ENCODE data around the gene SPRY1.

The SPRY1 gene

DNA sequence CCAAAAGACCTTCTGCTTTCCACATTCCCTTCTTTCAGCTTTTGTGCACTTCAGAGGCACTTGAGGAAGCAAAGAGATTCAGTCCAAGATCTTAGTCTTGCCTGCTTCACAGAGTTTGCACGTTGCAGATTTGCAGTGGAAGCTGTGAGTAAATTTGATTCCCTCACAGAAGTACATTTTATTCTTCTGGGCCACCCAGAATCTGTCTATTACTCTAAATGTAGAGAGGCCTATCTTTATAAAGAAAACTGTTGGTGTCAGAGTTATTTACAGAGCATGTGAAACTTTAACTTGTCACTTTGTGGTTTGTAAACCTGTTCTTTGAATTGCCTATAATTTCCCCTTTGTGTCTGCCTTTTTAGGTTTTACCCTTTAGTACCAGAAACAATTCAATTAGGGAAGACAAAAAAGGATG, 15.5 kb downstream of the SPRY1 start:
- no peak for DNase-seq

DNA sequence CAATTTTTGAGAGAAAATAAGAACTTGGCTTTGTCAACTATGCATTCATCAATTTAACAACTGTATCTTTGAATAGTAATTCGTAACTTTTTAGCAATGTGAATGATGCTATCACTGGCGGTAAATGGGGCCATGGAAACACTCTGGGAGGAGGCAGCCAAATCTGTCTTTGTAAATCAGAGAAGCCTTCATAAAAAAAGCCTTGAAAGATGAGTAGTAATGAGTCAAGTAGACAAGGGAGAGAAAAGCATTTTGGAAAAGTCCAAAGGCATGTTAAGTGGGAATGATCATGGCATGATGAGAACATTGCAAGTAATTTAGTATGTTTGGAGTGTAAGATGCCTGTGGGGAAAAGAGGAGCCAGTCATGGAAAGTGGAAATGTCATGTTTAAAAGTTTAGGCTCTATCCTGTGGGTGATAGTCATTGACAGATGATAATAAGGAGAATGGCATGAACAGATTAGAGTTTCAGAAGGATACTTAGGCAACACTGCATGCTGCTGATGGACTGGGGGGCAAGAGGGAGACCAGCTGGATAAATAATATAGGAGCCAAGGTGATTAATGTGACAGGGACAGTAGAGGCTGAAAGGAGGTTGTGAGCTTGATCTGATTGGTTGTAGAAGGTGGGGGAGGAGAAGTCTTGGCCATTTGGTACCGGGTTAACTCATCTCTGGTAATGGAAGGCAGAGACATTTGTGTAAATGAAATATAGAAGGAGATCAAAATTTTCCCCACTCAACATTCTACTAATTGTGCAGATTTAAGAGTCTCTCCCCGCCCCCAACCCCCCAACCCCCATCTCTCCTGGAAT, 16.3 kb downstream of the SPRY1 start:
- no peak for DNase-seq

DNA sequence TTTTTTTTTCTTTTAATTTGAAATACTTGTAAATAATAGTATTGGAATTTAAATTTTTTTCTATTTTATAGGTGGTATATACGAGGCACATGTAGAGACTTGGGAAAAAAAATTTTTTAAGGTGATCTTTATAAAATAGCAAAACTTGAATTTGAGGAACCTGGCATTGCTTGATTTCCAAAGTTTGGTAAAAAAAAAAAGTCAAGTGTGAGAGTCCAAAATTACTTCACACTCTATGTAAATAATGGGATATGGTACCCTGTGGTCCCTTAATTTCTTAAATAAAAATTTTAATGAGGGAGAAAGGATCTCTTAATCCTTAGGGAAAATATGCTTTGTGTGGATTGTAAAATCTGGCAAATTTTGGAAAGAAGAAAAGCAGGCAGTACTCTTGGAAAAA, 19.0 kb downstream of the SPRY1 start:
- DNase-seq, result no peak

DNA sequence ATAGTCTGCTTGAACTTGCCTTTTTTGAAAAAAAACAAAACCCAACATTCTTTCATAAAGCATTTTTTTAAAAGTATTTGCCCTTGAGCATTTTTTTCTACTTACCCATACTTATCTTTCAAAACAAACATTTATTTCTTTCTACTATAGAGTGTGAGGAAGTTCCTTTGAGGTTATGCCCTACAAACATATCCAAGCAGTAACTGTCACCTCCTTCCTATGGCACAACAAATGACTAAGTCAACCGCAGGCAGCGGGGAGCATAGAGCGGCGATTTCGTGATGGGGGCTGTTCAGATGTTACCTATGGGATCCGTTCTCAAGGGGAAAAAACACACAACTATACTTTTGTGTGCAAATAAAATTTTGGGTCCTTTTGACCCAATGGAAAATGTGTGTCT, 19.4 kb downstream of the SPRY1 start:
- no peak for DNase-seq

DNA sequence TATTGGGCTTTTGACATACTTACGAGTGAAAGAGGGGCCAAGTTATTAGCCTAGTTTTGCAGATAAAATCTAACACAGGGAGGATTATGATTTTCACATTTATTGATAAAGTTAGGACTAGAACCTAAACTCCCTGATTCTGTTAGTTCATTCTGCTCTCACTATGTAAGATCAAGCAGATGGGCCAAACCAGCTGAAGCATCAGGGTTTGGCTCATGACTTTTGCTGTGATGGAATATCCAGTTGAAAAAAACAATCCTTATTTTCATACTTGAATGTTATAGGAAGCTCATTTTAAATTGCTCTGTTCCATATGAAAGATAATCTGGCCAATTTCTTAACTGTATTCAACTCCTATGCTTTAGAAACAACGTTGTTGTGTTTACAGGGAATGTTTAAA, 21.2 kb downstream of the SPRY1 start:
- DNase-seq, result no peak

DNA sequence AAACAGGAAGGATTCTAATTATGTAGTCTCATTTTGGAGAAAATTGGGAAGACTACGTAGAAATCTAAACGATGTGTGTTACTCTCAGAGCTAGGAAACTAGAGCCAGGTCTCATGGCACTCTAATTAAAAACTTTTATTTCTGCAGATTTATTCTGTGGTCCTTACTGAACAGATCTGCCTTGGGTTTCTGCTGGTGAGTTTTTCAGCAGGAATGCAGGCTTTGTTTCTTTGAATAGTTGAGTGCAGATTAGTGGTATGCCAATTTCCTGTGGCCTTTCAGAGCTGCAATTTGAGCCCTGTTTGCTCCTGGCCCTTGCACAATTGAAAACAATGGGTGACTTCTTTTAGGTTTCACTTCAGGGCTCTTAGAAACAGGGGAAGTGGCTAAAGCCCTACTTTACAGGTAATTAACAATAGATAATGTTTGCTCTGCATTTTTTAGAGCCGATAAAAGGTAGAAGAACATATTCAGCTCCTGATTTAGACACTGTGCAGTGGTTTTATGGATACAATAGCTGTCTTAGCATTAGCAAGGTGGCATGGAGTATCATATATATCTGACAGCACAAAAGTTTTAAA, 21.8 kb downstream of the SPRY1 start:
- no peak for DNase-seq

DNA sequence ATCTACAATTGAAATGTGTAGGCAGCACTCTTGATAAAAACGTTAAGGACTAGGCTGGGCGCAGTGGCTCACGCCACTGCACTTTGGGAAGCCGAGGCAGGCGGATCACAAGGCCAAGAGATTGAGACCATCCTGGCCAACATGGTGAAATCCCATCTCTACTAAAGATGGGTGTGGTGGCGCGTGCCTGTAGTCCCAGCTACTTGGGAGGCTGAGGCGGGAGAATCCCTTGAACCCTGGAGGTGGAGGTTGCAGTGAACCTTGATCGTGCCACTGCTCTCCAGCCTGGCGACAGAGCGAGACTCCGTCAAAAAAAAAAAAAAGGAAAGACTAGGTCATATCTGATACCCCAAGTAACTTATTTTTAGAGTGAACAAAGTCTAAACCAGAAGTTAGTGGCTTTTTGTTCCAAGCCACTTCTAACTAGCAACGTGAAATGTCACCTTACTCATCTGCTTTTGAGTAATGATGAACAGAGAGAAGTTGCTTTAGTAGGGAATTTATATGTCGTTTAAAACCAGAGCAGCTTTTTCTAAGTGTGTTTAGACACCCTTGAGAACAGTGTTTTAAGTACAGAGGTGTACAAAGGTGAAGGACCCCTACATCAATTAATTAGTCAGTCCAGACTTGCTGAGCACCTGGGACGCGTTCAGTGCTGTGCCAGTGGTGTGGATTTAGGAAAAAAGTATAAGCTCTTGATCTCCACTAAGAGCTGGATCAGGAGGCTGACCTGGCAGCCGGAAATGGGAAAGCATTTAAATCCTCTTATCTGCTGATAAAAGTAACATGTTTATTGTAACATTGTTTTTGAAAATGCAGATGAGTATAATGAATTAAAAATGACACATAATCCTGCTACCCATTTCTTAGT, 23.5 kb downstream of the SPRY1 start:
- no peak for DNase-seq

DNA sequence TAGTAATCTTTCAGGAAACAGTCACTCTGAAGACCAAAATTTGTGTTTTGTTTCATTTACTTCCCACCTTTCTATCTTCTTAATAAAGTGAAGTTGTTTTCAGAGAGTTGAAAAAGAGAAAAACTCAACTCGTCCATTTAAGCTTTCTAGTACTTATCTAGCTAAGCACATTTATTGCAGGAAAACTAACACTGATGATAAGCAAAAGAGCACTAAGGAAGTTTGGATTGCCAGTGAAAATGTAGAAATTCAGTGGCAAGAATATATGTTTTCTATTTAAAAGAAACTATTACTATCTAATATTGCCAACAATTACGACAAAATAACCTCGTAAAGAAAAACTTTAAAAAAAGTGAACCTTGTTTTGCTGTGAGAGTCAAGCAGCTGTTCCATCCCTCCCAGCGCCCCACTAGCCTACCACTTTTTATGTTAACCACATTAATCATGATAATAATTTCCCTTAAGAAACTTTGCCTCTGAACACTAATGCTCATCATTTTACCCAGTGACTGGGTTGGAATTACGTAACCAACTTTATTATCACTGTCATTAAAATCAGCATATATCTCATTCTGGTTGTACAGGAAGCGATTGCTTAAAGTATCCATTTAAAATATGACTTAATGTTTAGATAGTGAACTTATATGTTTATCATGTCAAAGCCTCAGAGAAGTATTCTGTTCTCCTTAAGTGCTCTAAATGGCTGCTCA, 24.8 kb downstream of the SPRY1 start:
- DNase-seq, result no peak

DNA sequence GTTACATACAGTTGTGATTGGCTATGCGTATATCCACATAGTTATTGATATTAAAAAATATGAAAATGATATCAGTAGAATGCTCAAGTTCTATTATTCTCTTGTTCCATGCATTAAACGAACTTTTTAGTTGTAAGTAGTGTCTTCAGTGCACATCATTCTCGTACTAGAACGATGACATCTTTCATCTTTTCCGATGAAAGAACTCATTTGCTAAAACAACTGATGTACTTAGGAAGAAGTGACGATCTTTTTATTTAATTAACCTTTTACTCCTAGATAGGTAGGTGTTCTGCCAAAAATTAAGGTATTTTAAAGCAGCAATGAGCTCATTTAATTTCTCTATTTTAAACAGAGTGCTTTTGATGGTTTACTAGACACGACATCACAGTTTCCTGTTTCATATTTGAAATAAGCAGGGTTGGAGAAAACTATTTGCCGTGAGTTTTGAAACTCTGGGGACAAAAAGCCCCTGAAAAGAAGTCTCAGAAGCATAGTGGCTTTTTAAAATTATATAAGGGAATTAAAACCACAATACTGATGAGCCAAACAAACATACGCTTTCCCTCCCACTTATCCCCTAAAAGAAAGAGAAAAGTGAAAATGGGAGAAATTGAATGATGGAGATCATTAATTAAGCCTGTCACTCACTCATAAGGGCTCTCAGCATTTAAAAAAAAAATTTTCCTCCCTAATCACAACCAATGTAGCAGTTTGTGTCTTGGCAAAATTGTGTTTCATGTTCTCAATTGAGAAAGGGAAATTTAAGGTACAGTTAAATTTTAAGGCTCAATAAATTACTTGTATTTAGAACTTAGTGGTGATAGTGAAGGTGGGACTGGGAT, 25.6 kb downstream of the SPRY1 start:
- no peak for DNase-seq

DNA sequence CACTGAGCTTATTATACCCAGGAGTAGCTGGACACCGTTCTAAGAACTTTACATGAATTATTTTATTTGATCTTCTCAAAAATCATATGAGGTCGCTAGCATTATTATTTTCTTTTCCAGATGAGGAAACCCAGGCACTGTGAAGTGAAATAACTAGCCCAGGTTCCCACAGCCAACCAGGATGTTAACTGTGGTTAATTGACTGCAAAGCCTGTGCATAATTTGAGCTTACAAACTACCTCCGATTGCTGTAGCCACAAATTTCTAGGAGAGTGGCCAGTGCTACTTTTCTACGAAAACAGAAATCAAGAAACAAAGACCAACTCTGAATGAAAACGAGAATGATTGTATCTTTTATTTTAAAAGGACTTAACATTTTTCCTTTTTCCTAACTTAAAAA, 27.2 kb downstream of the SPRY1 start:
- no peak for DNase-seq

DNA sequence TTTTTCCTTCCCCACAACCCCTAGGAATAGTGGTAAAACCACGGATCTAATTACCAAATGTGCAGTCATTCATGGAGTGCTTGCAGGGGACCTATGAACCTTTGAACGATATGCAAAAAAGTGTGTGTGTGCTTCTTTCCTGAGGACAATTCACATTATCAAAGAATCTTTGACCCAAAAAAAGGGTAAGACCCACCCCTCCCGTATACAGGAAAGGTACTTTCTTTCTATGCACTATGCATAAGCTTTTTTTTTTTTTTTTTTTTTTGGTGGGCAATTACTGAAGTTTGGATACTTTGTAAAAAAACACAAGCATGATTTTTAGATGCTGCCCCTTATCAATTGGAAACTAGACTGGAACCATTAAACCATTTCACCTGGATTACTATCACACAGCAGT, 31.4 kb downstream of the SPRY1 start:
- DNase-seq, result no peak

DNA sequence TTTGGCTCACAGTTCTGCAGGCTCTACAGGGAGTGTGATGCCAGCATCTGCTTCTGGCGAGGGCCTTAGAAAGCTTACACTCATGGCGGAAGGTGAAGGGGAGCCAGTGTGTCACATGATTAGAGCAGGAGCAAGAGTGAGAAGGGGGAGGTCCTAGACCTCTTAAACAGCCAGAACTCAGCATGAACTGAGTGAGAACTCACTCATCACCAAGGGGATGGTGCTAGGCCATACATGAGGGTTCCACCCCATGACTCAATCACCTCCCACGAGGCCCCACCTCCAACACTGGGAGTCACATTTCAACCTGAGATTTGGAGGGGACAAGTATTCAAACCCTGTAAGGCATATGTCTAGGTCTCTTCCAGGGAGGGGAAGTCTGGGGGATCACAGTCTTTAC, 33.4 kb downstream of the SPRY1 start:
- DNase-seq, result no peak

DNA sequence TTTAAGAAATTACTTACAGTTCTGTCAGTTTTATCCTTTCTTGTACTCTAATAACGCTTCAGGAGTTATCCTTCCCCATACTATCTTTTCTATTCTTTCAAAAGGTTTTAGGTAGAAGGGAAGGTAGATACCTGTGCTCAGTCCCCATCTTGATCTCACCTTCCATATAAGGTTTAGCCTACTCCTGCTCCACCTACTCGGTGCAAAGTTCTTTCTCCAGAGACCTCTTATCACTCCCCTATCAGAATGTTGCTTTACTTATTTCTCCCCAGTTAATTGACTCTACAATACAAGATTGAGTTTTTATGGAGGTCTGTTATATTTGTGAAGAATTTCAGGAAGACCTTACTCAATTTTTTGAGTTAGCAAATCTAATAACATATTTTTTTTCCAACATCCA, 33.9 kb downstream of the SPRY1 start:
- DNase-seq, result no peak

DNA sequence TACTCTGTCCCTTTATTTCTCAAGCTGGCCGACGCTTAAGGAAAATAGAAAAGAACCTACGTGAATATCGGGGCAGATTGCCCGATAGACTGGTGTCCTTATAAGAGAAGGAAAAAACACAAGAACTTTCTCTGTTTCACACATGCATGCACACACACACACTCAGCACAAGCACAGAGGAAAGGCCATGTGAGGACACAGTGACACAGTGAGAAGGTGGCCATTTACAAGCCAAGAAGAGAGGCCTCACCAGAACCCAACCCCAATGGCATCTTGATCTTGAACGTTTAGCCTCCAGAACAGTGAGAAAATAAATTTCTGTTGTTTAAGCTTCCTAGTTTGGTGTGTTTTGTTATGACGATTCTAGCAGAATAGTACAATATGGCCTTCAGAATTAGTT, 37.0 kb downstream of the SPRY1 start:
- DNase-seq, result no peak

DNA sequence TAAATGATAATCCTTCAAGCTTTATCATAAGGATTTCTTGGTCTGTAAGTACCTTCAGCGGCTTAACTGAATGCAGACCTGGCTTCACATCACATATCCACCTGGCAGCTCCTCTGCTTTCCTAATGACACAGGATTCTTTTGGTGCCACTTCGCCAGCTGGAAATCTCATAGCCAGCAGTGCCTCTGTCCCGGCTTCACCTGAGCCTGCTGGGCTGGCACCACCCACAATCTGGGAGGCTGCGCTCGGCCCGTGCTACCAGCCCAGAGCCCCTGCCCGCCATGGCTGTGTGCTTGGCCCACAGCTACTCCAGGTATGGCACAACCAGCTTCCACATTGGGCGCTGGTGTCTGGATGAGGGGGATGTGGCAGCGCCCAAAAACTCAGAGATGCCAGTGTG, 37.4 kb downstream of the SPRY1 start:
- DNase-seq, result no peak

DNA sequence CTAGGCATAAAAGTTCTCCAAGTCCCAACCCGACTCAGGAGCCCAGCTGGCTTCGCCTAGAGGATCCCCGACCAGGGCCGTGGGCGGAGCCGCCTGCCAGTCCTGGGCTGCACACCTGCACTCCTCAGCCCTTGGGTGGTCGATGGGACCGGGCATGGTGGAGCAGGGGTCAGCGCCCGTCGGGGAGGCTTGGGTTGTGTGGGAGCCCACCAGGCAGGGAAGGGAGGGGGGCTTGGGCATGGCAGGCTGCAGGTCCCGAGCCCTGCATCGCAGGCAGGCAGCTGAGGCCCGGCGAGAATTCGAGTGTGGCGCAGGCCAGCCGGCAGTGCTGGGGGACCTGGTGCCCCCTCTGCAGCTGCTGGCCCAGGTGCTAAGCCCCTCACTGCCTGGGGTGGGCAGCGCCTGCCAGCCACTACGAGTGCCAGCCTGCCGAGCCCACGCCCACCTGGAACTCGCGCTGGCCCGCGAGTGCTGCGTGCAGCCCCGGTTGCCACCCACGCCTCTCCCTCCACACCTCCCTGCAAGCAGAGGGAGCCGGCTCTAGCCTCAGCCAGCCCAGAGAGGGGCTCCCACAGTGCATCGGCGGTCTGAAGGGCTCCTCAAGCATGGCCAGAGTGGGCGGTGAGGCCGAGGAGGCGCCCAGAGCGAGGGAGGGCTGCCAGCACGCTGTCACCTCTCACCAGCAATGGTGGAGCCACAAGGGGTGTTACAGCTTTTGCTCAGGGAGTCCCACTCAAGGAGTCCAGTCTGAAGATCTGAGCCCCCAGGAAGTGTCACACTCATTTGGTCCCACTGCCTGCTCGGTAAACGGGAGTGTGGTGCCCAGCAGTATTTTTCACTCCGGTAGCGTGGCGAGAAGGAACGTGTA, 38.9 kb downstream of the SPRY1 start:
- DNase-seq, result no peak

DNA sequence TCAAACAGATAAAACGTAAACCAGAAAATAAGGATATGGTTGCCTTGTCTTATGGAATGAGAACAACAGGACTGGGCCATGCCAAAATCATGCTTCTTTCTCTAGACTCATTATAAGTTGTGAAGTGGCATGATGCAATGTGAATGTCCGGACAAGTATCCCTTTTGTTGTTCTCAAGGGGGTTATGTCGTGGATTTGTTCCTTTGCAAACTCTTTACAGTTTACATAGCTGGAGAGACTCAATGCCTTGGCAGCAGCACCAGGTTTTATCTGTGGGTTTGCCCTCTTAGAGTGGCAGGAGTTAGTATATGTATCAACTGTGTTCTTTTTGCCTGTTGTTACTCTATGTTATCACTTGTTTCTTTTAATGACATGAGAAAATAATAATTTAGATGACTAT, 41.4 kb downstream of the SPRY1 start:
- DNase-seq, result no peak

DNA sequence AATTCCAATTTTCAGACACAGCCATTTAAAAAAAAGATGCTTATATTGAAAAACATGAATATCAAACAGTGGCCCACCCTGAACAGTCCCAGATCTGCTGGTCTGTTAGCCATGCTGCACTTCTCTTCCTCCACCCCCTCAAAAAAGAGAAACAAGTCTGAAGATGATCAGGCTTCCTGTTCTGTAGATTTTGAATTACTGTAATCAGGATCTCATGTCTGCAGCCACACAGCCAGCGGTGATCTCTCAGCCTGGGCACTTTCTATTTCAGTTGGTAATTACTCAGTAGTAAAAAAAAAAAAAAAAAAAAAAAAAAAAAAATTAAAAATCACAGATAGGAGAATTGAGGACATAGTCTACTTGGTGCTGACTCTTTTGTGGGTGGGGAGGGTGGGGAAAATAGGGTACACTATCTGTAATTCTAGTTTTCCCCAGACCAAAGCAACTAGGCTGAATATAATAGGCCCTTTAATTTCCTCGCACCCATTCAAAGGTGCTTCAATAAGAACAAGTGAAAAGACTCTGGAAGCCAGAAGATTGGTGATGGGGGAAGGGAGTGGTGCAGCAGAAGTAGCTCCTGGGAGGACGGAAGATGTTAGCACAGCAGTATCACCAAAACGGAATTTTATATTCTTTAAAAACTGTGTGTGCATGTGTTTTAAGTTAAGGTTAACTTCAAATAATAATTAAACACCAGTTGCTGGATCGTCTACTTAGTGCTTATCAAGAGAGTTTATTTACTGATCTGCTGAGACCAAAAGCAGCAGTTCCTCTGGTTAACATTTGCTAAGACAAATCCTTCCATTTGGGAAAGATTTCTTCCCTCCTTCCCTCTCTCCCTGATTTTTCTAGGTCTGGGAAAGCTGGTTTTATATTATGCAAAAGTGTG, 47.0 kb downstream of the SPRY1 start:
- no peak for DNase-seq

DNA sequence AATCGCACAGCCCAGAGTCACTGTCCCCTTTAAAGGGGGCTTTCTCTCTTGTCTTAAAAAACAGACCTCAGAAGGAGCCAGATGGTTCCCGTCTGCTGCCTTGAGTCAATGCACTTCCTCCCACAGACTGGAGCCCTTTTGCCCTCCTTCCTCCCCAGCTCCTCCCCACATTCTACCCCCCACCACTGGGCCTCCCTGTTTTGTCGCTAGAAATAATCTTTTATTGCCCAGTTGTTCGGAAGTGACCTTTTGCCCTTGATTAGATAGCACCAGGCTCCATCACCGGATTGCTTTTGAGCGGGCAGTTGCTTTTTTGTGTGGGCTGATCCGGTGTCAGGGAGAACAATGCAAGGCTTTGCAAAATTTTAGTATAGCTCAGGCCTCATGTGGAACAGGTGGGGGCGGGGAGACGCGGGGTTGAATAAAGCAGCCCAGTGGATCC, 47.7 kb downstream of the SPRY1 start:
- no peak for DNase-seq

DNA sequence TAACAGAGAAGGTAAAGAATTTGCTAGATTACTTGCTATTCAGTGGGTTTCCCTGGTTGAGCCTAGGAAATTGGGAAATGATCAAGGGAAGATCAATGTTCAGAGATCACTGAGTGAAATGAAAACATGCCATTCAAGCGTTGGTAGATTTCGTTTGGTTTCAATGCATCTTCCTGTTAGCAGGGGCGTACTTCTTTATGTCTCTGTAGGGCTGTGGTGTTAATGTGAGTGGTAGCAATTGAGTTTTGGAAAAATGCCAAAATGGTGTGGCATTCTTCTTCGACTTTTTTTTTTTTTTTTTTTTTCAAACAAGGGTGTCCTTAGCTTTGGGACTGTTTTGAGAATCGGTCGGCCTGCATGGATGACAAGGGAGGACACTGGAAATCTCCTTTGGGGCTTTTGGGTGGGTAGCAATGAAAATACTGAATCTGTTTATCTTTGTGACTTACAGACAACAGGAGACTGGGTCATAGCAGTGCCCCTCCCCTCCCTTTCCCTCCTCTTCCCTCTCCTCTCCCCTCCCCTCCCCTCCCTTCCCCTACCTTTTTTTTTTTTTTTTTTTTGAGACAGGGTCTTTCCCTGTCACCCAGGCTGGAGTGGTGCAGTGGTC, 50.4 kb downstream of the SPRY1 start:
- DNase-seq, result no peak
